Astrocyte (in vitro differentiated cells and primary cell): Measurements from ENCODE around the gene TNFRSF18. TPM values are rescaled to one million over a fixed set of nuclear protein-coding genes. Genes with fewer than 3 reads are reported as not detected.
"Not testable (repeated sequence)": the region's sequence is repeated elsewhere in the genome, so short reads cannot be mapped to it uniquely, and the experiment has no call there.

Source experiments
- DNase-seq: peaks from one replicate; pipeline ENCODE4 v3.0.0-alpha.2; 2010; ENCODE audit warnings: low read depth
- FAIRE-seq: peaks from 2 replicates; lab custom pipeline; 2011; peaks lifted over from hg19 to GRCh38; lab: Jason Lieb, UNC
- H2AFZ ChIP-seq: 2 replicates; pipeline ENCODE4 v1.6.0; 2012; ENCODE audit warnings: low read depth, low read length, inconsistent platforms
- H3K27ac ChIP-seq: 2 replicates; pipeline ENCODE4 v1.5.1; 2011; ENCODE audit warnings: low read depth, low read length, inconsistent platforms
- H3K27me3 ChIP-seq: 2 replicates; pipeline ENCODE4 v1.6.0; 2011; ENCODE audit warnings: low read length, inconsistent platforms; ENCODE audit not compliant: insufficient read depth
- H3K36me3 ChIP-seq: 2 replicates; pipeline ENCODE4 v1.5.1; 2011; ENCODE audit warnings: low read length, inconsistent platforms; ENCODE audit not compliant: insufficient read depth
- H3K4me1 ChIP-seq: 2 replicates; pipeline ENCODE4 v1.5.1; 2011; ENCODE audit warnings: low read length, inconsistent platforms; ENCODE audit not compliant: insufficient read depth
- H3K4me2 ChIP-seq: 2 replicates; pipeline ENCODE4 v1.6.0; 2012; ENCODE audit warnings: low read length, inconsistent platforms
- H3K4me3 ChIP-seq: 2 replicates; pipeline ENCODE4 v1.5.1; 2011; ENCODE audit warnings: low read depth, mild to moderate bottlenecking, low read length, inconsistent platforms; ENCODE audit not compliant: insufficient read depth
- H3K79me2 ChIP-seq: 2 replicates; pipeline ENCODE4 v1.6.0; 2012; ENCODE audit warnings: mild to moderate bottlenecking, low read length, inconsistent platforms; ENCODE audit not compliant: insufficient read depth
- H3K9ac ChIP-seq: 2 replicates; pipeline ENCODE4 v1.6.0; 2012; ENCODE audit warnings: mild to moderate bottlenecking, low read length, inconsistent platforms
- H3K9me3 ChIP-seq: 2 replicates; pipeline ENCODE4 v1.5.1; 2012; ENCODE audit warnings: low read depth, mild to moderate bottlenecking, low read length, inconsistent platforms; ENCODE audit not compliant: insufficient read depth
- H4K20me1 ChIP-seq: 2 replicates; pipeline ENCODE4 v1.6.0; 2012; ENCODE audit warnings: low read length, inconsistent platforms; ENCODE audit not compliant: insufficient read depth
- H3K27ac Mint-ChIP-seq: one replicate; pipeline ENCODE4 v1.8.0; 2021; ENCODE audit warnings: mild to moderate bottlenecking, mixed read lengths; ENCODE audit not compliant: unreplicated experiment
- H3K27me3 Mint-ChIP-seq: one replicate; pipeline ENCODE4 v1.8.0; 2021; ENCODE audit warnings: low read depth, mixed read lengths; ENCODE audit not compliant: unreplicated experiment
- H3K36me3 Mint-ChIP-seq: one replicate; pipeline ENCODE4 v1.8.0; 2021; ENCODE audit warnings: low read depth, mixed read lengths; ENCODE audit not compliant: unreplicated experiment
- H3K4me1 Mint-ChIP-seq: one replicate; pipeline ENCODE4 v1.8.0; 2021; ENCODE audit warnings: low read depth, mixed read lengths; ENCODE audit not compliant: unreplicated experiment
- H3K4me3 Mint-ChIP-seq: one replicate; pipeline ENCODE4 v1.8.0; 2021; ENCODE audit warnings: mild to moderate bottlenecking, moderate library complexity, mixed read lengths; ENCODE audit not compliant: unreplicated experiment
- H3K9me3 Mint-ChIP-seq: one replicate; pipeline ENCODE4 v1.8.0; 2021; ENCODE audit warnings: mild to moderate bottlenecking, mixed read lengths; ENCODE audit not compliant: unreplicated experiment
- EZH2 ChIP-seq: IDR thresholded peaks from 2 replicates; pipeline ENCODE4 v1.6.1; 2012; ENCODE audit warnings: mild to moderate bottlenecking, low read length, inconsistent platforms; ENCODE audit not compliant: insufficient read depth
- total RNA-seq: library from RNA; stranded (reverse); gene quantifications from 2 replicates; pipeline ENCODE4 v1.2.1, GENCODE V29; 2021
- TF ChIP-seq, protein P1 (sequence below): IDR thresholded peaks from 2 replicates; pipeline ENCODE4 v1.5.1; 2011; ENCODE audit warnings: low read depth, mild to moderate bottlenecking, inconsistent platforms, low read length, moderate library complexity; ENCODE audit not compliant: insufficient read depth

Gene TNFRSF18
- total RNA-seq, 1 donor from 2014 or later, result 0.66 TPM

DNA sequence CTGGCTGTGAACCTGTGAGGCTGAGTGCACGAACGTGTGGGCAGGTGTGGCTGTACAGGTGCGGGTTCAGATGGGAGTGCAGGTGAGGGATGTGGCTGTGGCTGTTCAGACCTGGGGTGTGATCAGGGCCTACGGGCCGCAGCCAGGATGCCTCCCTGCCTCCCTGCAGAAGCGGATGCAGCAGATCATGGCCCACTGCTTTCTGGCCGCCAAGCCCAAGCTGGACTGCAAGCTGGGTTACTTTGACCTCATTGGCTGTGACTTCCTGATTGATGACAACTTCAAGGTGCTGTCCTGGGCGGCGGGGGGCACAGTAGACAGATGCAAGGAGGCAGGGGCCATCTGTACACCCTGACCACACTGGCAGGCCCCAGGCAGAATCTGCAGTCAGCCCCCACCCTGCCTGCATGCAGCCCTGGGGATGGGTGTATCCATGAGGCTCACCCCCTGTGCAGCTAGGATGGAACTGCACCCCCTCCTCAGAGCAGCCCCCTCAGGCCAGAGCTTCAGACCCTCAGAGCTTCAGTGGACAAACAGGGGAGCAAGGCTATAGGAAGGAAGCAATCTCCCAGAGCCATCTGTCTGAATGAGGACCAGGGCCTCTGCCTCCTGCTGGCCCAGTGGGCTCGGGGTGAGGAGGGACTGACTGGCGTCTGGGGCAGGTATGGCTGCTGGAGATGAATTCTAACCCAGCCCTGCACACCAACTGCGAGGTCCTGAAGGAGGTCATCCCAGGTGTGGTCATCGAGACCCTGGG, 9.8 kb downstream of the TNFRSF18 start:
- no peak for TF ChIP-seq EZH2
- TF ChIP-seq, protein P1, sequence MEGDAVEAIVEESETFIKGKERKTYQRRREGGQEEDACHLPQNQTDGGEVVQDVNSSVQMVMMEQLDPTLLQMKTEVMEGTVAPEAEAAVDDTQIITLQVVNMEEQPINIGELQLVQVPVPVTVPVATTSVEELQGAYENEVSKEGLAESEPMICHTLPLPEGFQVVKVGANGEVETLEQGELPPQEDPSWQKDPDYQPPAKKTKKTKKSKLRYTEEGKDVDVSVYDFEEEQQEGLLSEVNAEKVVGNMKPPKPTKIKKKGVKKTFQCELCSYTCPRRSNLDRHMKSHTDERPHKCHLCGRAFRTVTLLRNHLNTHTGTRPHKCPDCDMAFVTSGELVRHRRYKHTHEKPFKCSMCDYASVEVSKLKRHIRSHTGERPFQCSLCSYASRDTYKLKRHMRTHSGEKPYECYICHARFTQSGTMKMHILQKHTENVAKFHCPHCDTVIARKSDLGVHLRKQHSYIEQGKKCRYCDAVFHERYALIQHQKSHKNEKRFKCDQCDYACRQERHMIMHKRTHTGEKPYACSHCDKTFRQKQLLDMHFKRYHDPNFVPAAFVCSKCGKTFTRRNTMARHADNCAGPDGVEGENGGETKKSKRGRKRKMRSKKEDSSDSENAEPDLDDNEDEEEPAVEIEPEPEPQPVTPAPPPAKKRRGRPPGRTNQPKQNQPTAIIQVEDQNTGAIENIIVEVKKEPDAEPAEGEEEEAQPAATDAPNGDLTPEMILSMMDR, result no peak
- Histone ChIP-seq H3K4me3 (no peak overlapping the region), H3K27me3 (peaks cover 5% of the 10 kb centered on the region), H3K9me3 (no peaks in the 10 kb centered on the region), H3K27ac (no peak overlapping the region), H3K4me1 (no peaks in the 10 kb centered on the region), H3K4me2 (no peak overlapping the region), H2AFZ (no peak overlapping the region), H3K9ac (no peak overlapping the region), H4K20me1 (no peaks in the 10 kb centered on the region), H3K79me2 (no peaks in the 10 kb centered on the region), H3K36me3 (no peaks in the 10 kb centered on the region)
- FAIRE-seq (no peak), DNase-seq (no peak)
- H3K36me3 Mint-ChIP-seq, result peaks cover 3% of the 10 kb centered on the region
- no peak overlapping the region for H3K4me3 Mint-ChIP-seq
- H3K9me3 Mint-ChIP-seq, result peaks cover 17% of the 10 kb centered on the region
- peaks cover 25% of the 10 kb centered on the region for H3K27me3 Mint-ChIP-seq
- H3K4me1 Mint-ChIP-seq, result no peaks in the 10 kb centered on the region
- H3K27ac Mint-ChIP-seq, result no peak overlapping the region

DNA sequence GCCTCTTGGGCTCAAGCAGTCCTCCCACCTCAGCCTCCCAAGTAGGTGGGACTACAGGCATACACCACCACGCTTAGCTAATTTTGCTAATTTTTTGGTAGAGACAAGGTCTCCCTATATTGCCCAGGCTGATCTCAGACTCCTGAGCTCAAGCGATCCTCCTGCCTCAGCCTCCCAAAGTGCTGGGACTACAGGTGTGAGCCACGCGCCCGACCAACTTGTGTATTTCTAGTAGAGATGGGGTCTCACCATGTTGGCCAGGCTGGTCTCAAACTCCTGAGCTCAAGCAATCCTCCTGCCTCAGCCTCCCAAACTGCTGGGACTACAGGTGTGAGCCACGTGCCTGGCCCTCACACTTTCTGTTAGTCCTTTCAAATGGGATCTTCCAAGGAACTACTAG, 10.7 kb downstream of the TNFRSF18 start:
- not testable (repeated sequence) for H3K4me3 ChIP-seq, H3K4me1 ChIP-seq, H3K36me3 ChIP-seq, H3K27me3 ChIP-seq, H3K36me3 Mint-ChIP-seq, H3K4me3 Mint-ChIP-seq, H3K79me2 ChIP-seq, DNase-seq, H3K4me1 Mint-ChIP-seq, H2AFZ ChIP-seq, H4K20me1 ChIP-seq, H3K9me3 ChIP-seq, H3K27ac Mint-ChIP-seq, FAIRE-seq, H3K9ac ChIP-seq, H3K4me2 ChIP-seq, H3K27ac ChIP-seq
- Mint-ChIP-seq H3K9me3 (peaks cover 17% of the 10 kb centered on the region), H3K27me3 (peaks cover 26% of the 10 kb centered on the region)

GRCh38 chr1:1194723-1195122, 11.7 kb downstream of the TNFRSF18 start:
- H3K4me3 Mint-ChIP-seq, result no peak overlapping the region
- FAIRE-seq, result no peak
- H3K4me3 ChIP-seq, result no peak overlapping the region

More at GRCh38 chr1:1194723-1195122, 11.7 kb downstream of the TNFRSF18 start:
- Mint-ChIP-seq H3K27me3 (peaks cover 29% of the 10 kb centered on the region), H3K4me1 (no peaks in the 10 kb centered on the region), H3K9me3 (peaks cover 17% of the 10 kb centered on the region), H3K36me3 (peaks cover 3% of the 10 kb centered on the region), H3K27ac (no peak overlapping the region)
- no peak for DNase-seq
- H3K9ac ChIP-seq, result no peak overlapping the region
- no peaks in the 10 kb centered on the region for H3K79me2 ChIP-seq
- no peak overlapping the region for H3K4me2 ChIP-seq
- no peaks in the 10 kb centered on the region for H3K4me1 ChIP-seq
- H2AFZ ChIP-seq, result no peak overlapping the region
- H3K27ac ChIP-seq, result no peak overlapping the region
- H3K36me3 ChIP-seq, result no peaks in the 10 kb centered on the region
- H4K20me1 ChIP-seq, result no peaks in the 10 kb centered on the region
- no peak for TF ChIP-seq EZH2
- TF ChIP-seq, protein P1, result no peak
- H3K9me3 ChIP-seq, result no peaks in the 10 kb centered on the region
- peaks cover 6% of the 10 kb centered on the region for H3K27me3 ChIP-seq
